ENCODE measurements around the gene MSH5. TPM values are rescaled to one million over a fixed set of nuclear protein-coding genes. Genes with fewer than 3 reads are reported as not detected.

Gene MSH5
- total and polyA plus RNA-seq, 2 of the 13 experiments (the other 11 are each of a cell fraction or from before 2014, with no cell fraction given): 10.2 to 38.7 TPM

DNA sequence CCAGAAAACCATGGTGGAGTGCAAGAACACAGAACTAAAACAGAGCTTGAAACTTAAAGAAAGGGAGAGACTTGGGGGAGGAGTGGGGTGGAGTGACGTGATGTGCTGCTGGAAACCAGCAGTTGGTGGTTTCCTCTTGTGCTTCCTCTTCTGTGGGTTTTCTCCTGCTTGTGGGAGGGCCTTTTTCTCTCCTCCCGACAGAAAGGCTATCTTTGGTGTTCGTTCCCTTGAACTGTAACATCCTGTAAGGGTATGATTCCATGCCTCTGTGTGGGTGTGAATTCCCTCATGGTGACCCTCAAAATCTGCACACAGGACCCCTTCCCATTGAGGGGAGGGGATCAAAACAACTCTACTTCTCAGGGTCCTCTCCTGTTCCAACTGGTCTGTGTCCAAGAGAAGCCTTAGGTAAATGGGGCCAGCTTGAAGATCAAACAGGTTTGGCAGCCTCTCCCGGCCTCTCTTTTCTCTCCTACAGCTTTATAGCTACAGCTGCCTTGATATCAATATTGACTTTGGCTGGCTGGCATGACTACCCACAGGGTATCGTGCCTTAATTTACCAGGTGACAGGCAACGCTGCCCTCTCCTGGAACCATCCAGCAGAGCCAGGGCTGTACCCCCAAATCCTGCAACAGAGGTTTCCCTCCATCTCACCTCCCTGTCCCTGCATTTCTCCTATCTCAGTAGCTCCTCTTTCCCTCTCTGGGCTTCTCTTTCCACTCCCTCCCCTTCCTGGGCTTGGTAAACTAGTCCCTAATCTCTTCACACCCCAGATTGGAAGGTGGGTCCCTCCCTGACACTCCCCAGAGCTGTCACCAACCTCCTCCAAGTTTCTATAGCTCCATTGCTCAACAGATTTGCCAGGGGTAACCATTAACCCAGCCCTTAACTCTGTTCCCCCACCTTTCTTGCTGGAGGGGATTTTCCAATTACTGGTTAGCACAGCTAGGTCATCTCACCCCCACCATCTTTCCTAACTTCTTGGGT, 1.5 kb upstream of the MSH5 start (continued):
- TF ChIP-seq, protein P1, sequence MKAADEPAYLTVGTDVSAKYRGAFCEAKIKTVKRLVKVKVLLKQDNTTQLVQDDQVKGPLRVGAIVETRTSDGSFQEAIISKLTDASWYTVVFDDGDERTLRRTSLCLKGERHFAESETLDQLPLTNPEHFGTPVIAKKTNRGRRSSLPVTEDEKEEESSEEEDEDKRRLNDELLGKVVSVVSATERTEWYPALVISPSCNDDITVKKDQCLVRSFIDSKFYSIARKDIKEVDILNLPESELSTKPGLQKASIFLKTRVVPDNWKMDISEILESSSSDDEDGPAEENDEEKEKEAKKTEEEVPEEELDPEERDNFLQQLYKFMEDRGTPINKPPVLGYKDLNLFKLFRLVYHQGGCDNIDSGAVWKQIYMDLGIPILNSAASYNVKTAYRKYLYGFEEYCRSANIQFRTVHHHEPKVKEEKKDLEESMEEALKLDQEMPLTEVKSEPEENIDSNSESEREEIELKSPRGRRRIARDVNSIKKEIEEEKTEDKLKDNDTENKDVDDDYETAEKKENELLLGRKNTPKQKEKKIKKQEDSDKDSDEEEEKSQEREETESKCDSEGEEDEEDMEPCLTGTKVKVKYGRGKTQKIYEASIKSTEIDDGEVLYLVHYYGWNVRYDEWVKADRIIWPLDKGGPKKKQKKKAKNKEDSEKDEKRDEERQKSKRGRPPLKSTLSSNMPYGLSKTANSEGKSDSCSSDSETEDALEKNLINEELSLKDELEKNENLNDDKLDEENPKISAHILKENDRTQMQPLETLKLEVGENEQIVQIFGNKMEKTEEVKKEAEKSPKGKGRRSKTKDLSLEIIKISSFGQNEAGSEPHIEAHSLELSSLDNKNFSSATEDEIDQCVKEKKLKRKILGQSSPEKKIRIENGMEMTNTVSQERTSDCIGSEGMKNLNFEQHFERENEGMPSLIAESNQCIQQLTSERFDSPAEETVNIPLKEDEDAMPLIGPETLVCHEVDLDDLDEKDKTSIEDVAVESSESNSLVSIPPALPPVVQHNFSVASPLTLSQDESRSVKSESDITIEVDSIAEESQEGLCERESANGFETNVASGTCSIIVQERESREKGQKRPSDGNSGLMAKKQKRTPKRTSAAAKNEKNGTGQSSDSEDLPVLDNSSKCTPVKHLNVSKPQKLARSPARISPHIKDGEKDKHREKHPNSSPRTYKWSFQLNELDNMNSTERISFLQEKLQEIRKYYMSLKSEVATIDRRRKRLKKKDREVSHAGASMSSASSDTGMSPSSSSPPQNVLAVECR (CRISPR knock-in tag; IDR thresholded peaks at IDR 0.05; ENCODE audit: borderline replicate concordance): peak; percentile 46; the same call in 1 of the 2 replicates
- peak; percentile 92 for TF ChIP-seq HMG20B (CRISPR knock-in tag; conservative IDR thresholded peaks at IDR 0.05)
- TF ChIP-seq ZNF605 (CRISPR knock-in tag; IDR thresholded peaks at IDR 0.05): peak; percentile 60
- TF ChIP-seq TCF7 (IDR thresholded peaks at IDR 0.05; ENCODE audit: low read depth): peak; percentile 81
- TF ChIP-seq, protein P2, sequence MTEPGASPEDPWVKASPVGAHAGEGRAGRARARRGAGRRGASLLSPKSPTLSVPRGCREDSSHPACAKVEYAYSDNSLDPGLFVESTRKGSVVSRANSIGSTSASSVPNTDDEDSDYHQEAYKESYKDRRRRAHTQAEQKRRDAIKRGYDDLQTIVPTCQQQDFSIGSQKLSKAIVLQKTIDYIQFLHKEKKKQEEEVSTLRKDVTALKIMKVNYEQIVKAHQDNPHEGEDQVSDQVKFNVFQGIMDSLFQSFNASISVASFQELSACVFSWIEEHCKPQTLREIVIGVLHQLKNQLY (CRISPR knock-in tag; IDR thresholded peaks at IDR 0.05): peak; percentile 80
- TF ChIP-seq PITX1 (CRISPR knock-in tag; IDR thresholded peaks at IDR 0.05): peak; percentile 100
- TF ChIP-seq ZNF256 (CRISPR knock-in tag; conservative IDR thresholded peaks at IDR 0.05): peak; percentile 87
- no peak for TF ChIP-seq MATR3 (CRISPR knock-in tag; IDR thresholded peaks at IDR 0.05)
- TF ChIP-seq, protein P3, sequence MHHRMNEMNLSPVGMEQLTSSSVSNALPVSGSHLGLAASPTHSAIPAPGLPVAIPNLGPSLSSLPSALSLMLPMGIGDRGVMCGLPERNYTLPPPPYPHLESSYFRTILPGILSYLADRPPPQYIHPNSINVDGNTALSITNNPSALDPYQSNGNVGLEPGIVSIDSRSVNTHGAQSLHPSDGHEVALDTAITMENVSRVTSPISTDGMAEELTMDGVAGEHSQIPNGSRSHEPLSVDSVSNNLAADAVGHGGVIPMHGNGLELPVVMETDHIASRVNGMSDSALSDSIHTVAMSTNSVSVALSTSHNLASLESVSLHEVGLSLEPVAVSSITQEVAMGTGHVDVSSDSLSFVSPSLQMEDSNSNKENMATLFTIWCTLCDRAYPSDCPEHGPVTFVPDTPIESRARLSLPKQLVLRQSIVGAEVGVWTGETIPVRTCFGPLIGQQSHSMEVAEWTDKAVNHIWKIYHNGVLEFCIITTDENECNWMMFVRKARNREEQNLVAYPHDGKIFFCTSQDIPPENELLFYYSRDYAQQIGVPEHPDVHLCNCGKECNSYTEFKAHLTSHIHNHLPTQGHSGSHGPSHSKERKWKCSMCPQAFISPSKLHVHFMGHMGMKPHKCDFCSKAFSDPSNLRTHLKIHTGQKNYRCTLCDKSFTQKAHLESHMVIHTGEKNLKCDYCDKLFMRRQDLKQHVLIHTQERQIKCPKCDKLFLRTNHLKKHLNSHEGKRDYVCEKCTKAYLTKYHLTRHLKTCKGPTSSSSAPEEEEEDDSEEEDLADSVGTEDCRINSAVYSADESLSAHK (CRISPR knock-in tag; IDR thresholded peaks at IDR 0.05; ENCODE audit: borderline replicate concordance): peak; percentile 62; the same call in 1 of the 2 replicates
- TF ChIP-seq RFX1 (IDR thresholded peaks at IDR 0.05): no peak
- TF ChIP-seq SNAPC2 (CRISPR knock-in tag; IDR thresholded peaks at IDR 0.05): peak; percentile 35; the same call in 1 of the 2 replicates
- TF ChIP-seq HNRNPUL1 (IDR thresholded peaks at IDR 0.05; ENCODE audit: low read depth, low read length): peak; percentile 39; the same call in 1 of the 2 replicates
- TF ChIP-seq, protein P4, sequence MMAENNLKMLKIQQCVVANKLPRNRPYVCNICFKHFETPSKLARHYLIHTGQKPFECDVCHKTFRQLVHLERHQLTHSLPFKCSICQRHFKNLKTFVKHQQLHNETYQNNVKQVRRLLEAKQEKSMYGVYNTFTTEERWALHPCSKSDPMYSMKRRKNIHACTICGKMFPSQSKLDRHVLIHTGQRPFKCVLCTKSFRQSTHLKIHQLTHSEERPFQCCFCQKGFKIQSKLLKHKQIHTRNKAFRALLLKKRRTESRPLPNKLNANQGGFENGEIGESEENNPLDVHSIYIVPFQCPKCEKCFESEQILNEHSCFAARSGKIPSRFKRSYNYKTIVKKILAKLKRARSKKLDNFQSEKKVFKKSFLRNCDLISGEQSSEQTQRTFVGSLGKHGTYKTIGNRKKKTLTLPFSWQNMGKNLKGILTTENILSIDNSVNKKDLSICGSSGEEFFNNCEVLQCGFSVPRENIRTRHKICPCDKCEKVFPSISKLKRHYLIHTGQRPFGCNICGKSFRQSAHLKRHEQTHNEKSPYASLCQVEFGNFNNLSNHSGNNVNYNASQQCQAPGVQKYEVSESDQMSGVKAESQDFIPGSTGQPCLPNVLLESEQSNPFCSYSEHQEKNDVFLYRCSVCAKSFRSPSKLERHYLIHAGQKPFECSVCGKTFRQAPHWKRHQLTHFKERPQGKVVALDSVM (CRISPR knock-in tag; IDR thresholded peaks at IDR 0.05): 0 out of 2 replicates have a peak, but pooled peaks have one; percentile 43
- TF ChIP-seq ZNF563 (CRISPR knock-in tag; IDR thresholded peaks at IDR 0.05): no peak
- TF ChIP-seq EEA1 (CRISPR knock-in tag; IDR thresholded peaks at IDR 0.05; ENCODE audit: borderline replicate concordance): 0 out of 2 replicates have a peak, but pooled peaks have one; percentile 37
- TF ChIP-seq ZNF543 (CRISPR knock-in tag; IDR thresholded peaks at IDR 0.05): peak; percentile 94; the same call in 1 of the 2 replicates
- peak; percentile 31; the same call in 1 of the 2 replicates for TF ChIP-seq MYC (CRISPR knock-in tag; IDR thresholded peaks at IDR 0.05; ENCODE audit: borderline replicate concordance)
- TF ChIP-seq ZSCAN31 (CRISPR knock-in tag; IDR thresholded peaks at IDR 0.05; ENCODE audit: low read depth): peak; percentile 82; the same call in 1 of the 2 replicates
- 0 out of 2 replicates have a peak, but pooled peaks have one; percentile 46 for TF ChIP-seq ZNF564 (CRISPR knock-in tag; IDR thresholded peaks at IDR 0.05)

Data from HepG2 (cell line).